CD14-positive monocyte (primary cell): Measurements from ENCODE around the gene PSMB5. TPM values are rescaled to one million over a fixed set of nuclear protein-coding genes. Genes with fewer than 3 reads are reported as not detected.

ENCODE experiments used
- DNase-seq, 3 donors: peaks; one replicate each; pipeline ENCODE4 v3.0.0-alpha.2; 2011 to 2022
- H2AFZ ChIP-seq: 2 replicates; pipeline ENCODE4 v1.6.0; 2012; ENCODE audit warnings: mild to moderate bottlenecking, low read depth, low read length, inconsistent platforms; ENCODE audit not compliant: insufficient read depth, poor library complexity, severe bottlenecking
- H3K27ac ChIP-seq, 2 donors: 1 replicate in 1 of 2; 2 replicates in 1 of 2; pipeline ENCODE4 v1.5.1; 2012 to 2013; ENCODE audit warnings: low read length in 2 of 2, control low read depth in 1 of 2, inconsistent platforms in 1 of 2, low read depth in 1 of 2, mild to moderate bottlenecking in 1 of 2
- H3K27me3 ChIP-seq, 2 donors: one replicate each; pipeline versions ENCODE4 v1.6.0 to v1.6.1; 2011 to 2013; ENCODE audit warnings: low read length in 2 of 2; ENCODE audit not compliant: control insufficient read depth in 2 of 2, insufficient read depth in 2 of 2
- H3K36me3 ChIP-seq, 2 donors: replicated peaks in 1 of 2; 1 replicate in 1 of 2; 2 replicates in 1 of 2; pipeline versions ENCODE4 v1.5.1 to v1.6.1; 2012 to 2013; ENCODE audit warnings: low read length in 2 of 2, control low read depth in 1 of 2, inconsistent platforms in 1 of 2, mild to moderate bottlenecking in 1 of 2; ENCODE audit not compliant: insufficient read depth in 2 of 2, control insufficient read depth in 1 of 2
- H3K4me1 ChIP-seq, 2 donors: 1 replicate in 1 of 2; 2 replicates in 1 of 2; pipeline versions ENCODE4 v1.5.1 to v1.6.1; 2012 to 2013; ENCODE audit warnings: low read length in 2 of 2, control low read depth in 1 of 2, inconsistent platforms in 1 of 2, mild to moderate bottlenecking in 1 of 2, moderate library complexity in 1 of 2; ENCODE audit not compliant: insufficient read depth in 2 of 2, control insufficient read depth in 1 of 2
- H3K4me2 ChIP-seq: replicated peaks from 2 replicates; pipeline ENCODE3; 2012; ENCODE audit warnings: low read length, moderate library complexity, mild to moderate bottlenecking; ENCODE audit not compliant: poor library complexity, severe bottlenecking; ENCODE audit errors: extremely low read depth
- H3K4me3 ChIP-seq, 3 experiments: fragments of 200-600 bp in 1 of 3; sonication (generic) in 1 of 3; replicated peaks in 1 of 3; 1 replicate in 2 of 3; 2 replicates in 1 of 3; pipeline ENCODE4 v1.5.1; 2011 to 2013; ENCODE audit warnings: low read length in 3 of 3, mild to moderate bottlenecking in 3 of 3, control low read depth in 2 of 3, low read depth in 2 of 3, inconsistent platforms in 1 of 3, moderate library complexity in 1 of 3
- H3K79me2 ChIP-seq: 2 replicates; pipeline ENCODE4 v1.6.0; 2012; ENCODE audit warnings: mild to moderate bottlenecking, control low read depth, inconsistent platforms, low read length, moderate library complexity; ENCODE audit not compliant: insufficient read depth
- H3K9ac ChIP-seq: 2 replicates; pipeline ENCODE4 v1.6.0; 2017; ENCODE audit warnings: low read length, mild to moderate bottlenecking; ENCODE audit not compliant: insufficient read depth, poor library complexity, severe bottlenecking
- H3K9me3 ChIP-seq, 2 donors: replicated peaks in 1 of 2; 1 replicate in 1 of 2; 2 replicates in 1 of 2; pipeline versions ENCODE4 v1.5.1 to v1.6.1; 2012 to 2013; ENCODE audit warnings: low read length in 2 of 2, control low read depth in 1 of 2; ENCODE audit not compliant: control insufficient read depth in 1 of 2, insufficient read depth in 1 of 2
- H4K20me1 ChIP-seq: 2 replicates; pipeline ENCODE4 v1.6.0; 2012; ENCODE audit warnings: mild to moderate bottlenecking, low read length, control low read depth, moderate library complexity; ENCODE audit not compliant: insufficient read depth
- H3K27ac Mint-ChIP-seq, 7 donors: one replicate each; pipeline ENCODE4 v1.8.0; 2020; ENCODE audit warnings: mild to moderate bottlenecking in 7 of 7, mixed read lengths in 7 of 7, moderate library complexity in 6 of 7, inconsistent platforms in 2 of 7
- H3K27me3 Mint-ChIP-seq, 3 donors: one replicate each; pipeline ENCODE4 v1.8.0; 2021 to 2022; ENCODE audit warnings: low read depth in 3 of 3, mild to moderate bottlenecking in 3 of 3, mixed read lengths in 3 of 3, moderate library complexity in 3 of 3, inconsistent platforms in 1 of 3
- H3K36me3 Mint-ChIP-seq, 2 donors: one replicate each; pipeline ENCODE4 v1.8.0; 2020; ENCODE audit warnings: mixed read lengths in 2 of 2, inconsistent platforms in 1 of 2, mild to moderate bottlenecking in 1 of 2
- H3K4me1 Mint-ChIP-seq: one replicate; pipeline ENCODE4 v1.8.0; 2020; ENCODE audit warnings: mild to moderate bottlenecking, mixed read lengths
- H3K4me3 Mint-ChIP-seq, 2 donors: one replicate each; pipeline ENCODE4 v1.8.0; 2020; ENCODE audit warnings: mild to moderate bottlenecking in 2 of 2, mixed read lengths in 2 of 2, moderate library complexity in 1 of 2
- H3K9me3 Mint-ChIP-seq, 7 donors: one replicate each; pipeline ENCODE4 v1.8.0; 2020 to 2022; ENCODE audit warnings: mixed read lengths in 7 of 7, mild to moderate bottlenecking in 6 of 7, moderate library complexity in 6 of 7, inconsistent platforms in 2 of 7
- CTCF ChIP-seq: fragments of 200-600 bp; IDR thresholded peaks from one replicate; pipeline ENCODE4 v1.8.0; 2022; ENCODE audit warnings: antibody characterized with exemption, mild to moderate bottlenecking
- WGBS: methylation state at CpG from one replicate; pipeline ENCODE4 v1.1.5; 2013; ENCODE audit warnings: missing lambda C conversion rate; ENCODE audit not compliant: insufficient coverage; 5-methylcytosine and 5-hydroxymethylcytosine counted together
- intact Hi-C, 2 donors: fragments of 100-400 bp; cut with micrococcal nuclease; formaldehyde crosslinking; loops; one replicate each; pipeline versions ENCODE4 v1.15.0 to v1.15.1; 2023
- polyA plus RNA-seq, 3 donors: library from polyadenylated mRNA; depleted of rRNA in 1 of 3; unstranded in 2 of 3; stranded (reverse) in 1 of 3; fragments of 300-500 nt in 2 of 3; fragments of >200 nt in 1 of 3; fragmentation: Illumina TruSeq in 2 of 3; gene quantifications; 1 replicate in 2 of 3; 2 replicates in 1 of 3; pipeline ENCODE4 v1.2.3, GENCODE V29; 2012 to 2021

The PSMB5 gene
- polyA plus RNA-seq, 3 donors, result 16.8 to 61.8 (median 57.6) TPM

- Histone ChIP-seq H3K4me1 (no peaks in the 10 kb centered on the region), H3K4me2 (no peak within 1 kb of the TSS), H4K20me1 (no peaks in the 10 kb centered on the region), H3K36me3 (no peaks in the 10 kb centered on the region), H3K27me3 (no peaks in the 10 kb centered on the region), H3K79me2 (no peaks in the 10 kb centered on the region), H3K27ac (no peak within 1 kb of the TSS), H3K9me3 (no peaks in the 10 kb centered on the region), H2AFZ (no peak within 1 kb of the TSS), H3K4me3 (no peak within 1 kb of the TSS), H3K9ac (no peak within 1 kb of the TSS)
- H3K27ac Mint-ChIP-seq, result peak within 1 kb of the TSS in 2 of 7 donors; percentile 18 to 26
- no peak within 1 kb of the TSS for H3K4me3 Mint-ChIP-seq
- no peaks in the 10 kb centered on the region for H3K36me3 Mint-ChIP-seq
- WGBS, result 94% methylated on average over 36 of the region's 36 CpGs
- no peak for TF ChIP-seq CTCF
- peaks cover 8% of the 10 kb centered on the region for H3K4me1 Mint-ChIP-seq
- peaks cover 0 to 4% (median 0%) of the 10 kb centered on the region in 7 donors for H3K9me3 Mint-ChIP-seq
- intact Hi-C loops, result no loop called here
- H3K27me3 Mint-ChIP-seq, result peaks cover 5 to 12% (median 11%) of the 10 kb centered on the region in 3 donors
- DNase-seq, result no peak
These were observed 7.7 kb upstream of the PSMB5 start, which contains the start of gene PSMB11 for GRCh38 chr14:23042162-23042965. TSS of gene PSMB11 (plus strand) at chr14:23042212. CDS start at chr14:23042226, 14 bp downstream.

GRCh38 chr14:23041729-23042128 lies 7.0 kb upstream of the PSMB5 start:
- no peak for DNase-seq
- H3K4me1 Mint-ChIP-seq, result peaks cover 8% of the 10 kb centered on the region
- intact Hi-C loops, result no loop called here
- H3K4me3 Mint-ChIP-seq, result no peak overlapping the region
- Histone ChIP-seq H3K9me3 (no peaks in the 10 kb centered on the region), H3K36me3 (no peaks in the 10 kb centered on the region), H3K4me2 (no peak overlapping the region), H3K4me1 (no peaks in the 10 kb centered on the region), H3K27ac (no peak overlapping the region), H3K27me3 (no peaks in the 10 kb centered on the region), H2AFZ (no peak overlapping the region), H4K20me1 (no peaks in the 10 kb centered on the region), H3K79me2 (no peaks in the 10 kb centered on the region), H3K9ac (no peak overlapping the region), H3K4me3 (no peak overlapping the region)
- peaks cover 0 to 2% (median 0%) of the 10 kb centered on the region in 7 donors for H3K9me3 Mint-ChIP-seq
- TF ChIP-seq CTCF, result no peak
- H3K27me3 Mint-ChIP-seq, result peaks cover 3 to 11% (median 11%) of the 10 kb centered on the region in 3 donors
- peak overlapping the region in 1 of 7 donors; percentile 26 for H3K27ac Mint-ChIP-seq
- no peaks in the 10 kb centered on the region for H3K36me3 Mint-ChIP-seq
- WGBS, result 73% methylated on average over 2 of the region's 8 CpGs
